Measurements from ENCODE around the gene KSR2.

GRCh38 chr12:117502233-117502632, 466.6 kb downstream of the KSR2 start:
- TF ChIP-seq GATA2 (IDR thresholded peaks at IDR 0.05; ENCODE audit: low read depth, low read length) (no peak), GATA3 (IDR thresholded peaks at IDR 0.05; ENCODE audit: low read depth, low read length) (no peak)
